ENCODE measurements around the gene LILRB2.
"Not testable (repeated sequence)": the region's sequence is repeated elsewhere in the genome, so short reads cannot be mapped to it uniquely, and the experiment has no call there.

Gene LILRB2

GRCh38 chr19:54245936-54246335 lies 35.0 kb downstream of the LILRB2 start:
- in situ Hi-C loops (cut with MboI; ENCODE audit: low sequenced_read_pairs), result no loop called here

- in situ Hi-C loops (cut with MboI; ENCODE audit: low sequenced_read_pairs), result not testable (repeated sequence)
These were observed 37.1 kb downstream of the LILRB2 start for GRCh38 chr19:54243809-54244208.

- in situ Hi-C loops (cut with MboI; ENCODE audit: low sequenced_read_pairs), result not testable (repeated sequence)
These were observed 38.3 kb downstream of the LILRB2 start, which contains the start of gene LILRA6 for GRCh38 chr19:54242646-54243045. LILRA6 (minus strand) TSS chr19:54242790.

GRCh38 chr19:54242234-54242633 lies 38.7 kb downstream of the LILRB2 start:
- in situ Hi-C loops (cut with MboI; ENCODE audit: low sequenced_read_pairs), result not testable (repeated sequence)

- in situ Hi-C loops (cut with MboI; ENCODE audit: low sequenced_read_pairs), result not testable (repeated sequence)
These were observed 40.3 kb downstream of the LILRB2 start for GRCh38 chr19:54240372-54241336.

- in situ Hi-C loops (cut with MboI; ENCODE audit: low sequenced_read_pairs), result not testable (repeated sequence)
These were observed 41.2 kb downstream of the LILRB2 start for GRCh38 chr19:54239491-54240371.

GRCh38 chr19:54233941-54234340 lies 47.0 kb downstream of the LILRB2 start:
- in situ Hi-C loops (cut with MboI; ENCODE audit: low sequenced_read_pairs), result no loop called here

- in situ Hi-C loops (cut with MboI; ENCODE audit: low sequenced_read_pairs), result no loop called here
These were observed 49.6 kb downstream of the LILRB2 start for GRCh38 chr19:54231077-54231931.

- in situ Hi-C loops (cut with MboI; ENCODE audit: low sequenced_read_pairs), result no loop called here
These were observed 50.9 kb downstream of the LILRB2 start for GRCh38 chr19:54230031-54230430.

- in situ Hi-C loops (cut with MboI; ENCODE audit: low sequenced_read_pairs), result no loop called here
These were observed 51.8 kb downstream of the LILRB2 start for GRCh38 chr19:54229146-54229545.

- in situ Hi-C loops (cut with MboI; ENCODE audit: low sequenced_read_pairs), result not testable (repeated sequence)
These were observed 56.3 kb downstream of the LILRB2 start for GRCh38 chr19:54224619-54225018.

- in situ Hi-C loops (cut with MboI; ENCODE audit: low sequenced_read_pairs), result not testable (repeated sequence)
These were observed 57.0 kb downstream of the LILRB2 start for GRCh38 chr19:54223937-54224281.

Measured in HL-60/S4 treated with phorbol 12-myristate 13-acetate at 8.2 ng/mL for 4 days and 3 days (cell line).